Upper lobe of left lung (tissue), 6 donors: Measurements from ENCODE around the gene GFM2. TPM values are rescaled to one million over a fixed set of nuclear protein-coding genes. Genes with fewer than 3 reads are reported as not detected.

ENCODE experiments used
- ATAC-seq, 2 donors: fragments of 200-7000 bp; cut with Tn5 transposase; one replicate each; pipeline ENCODE4 v1.9.1; 2022; ENCODE audit warnings: mild to moderate bottlenecking in 2 of 2, moderate library complexity in 2 of 2; ENCODE audit not compliant: low FRiP score in 2 of 2
- DNase-seq, 2 donors: peaks; one replicate each; pipeline ENCODE4 v3.0.0-alpha.2; 2019 to 2020
- H3K27ac ChIP-seq, 4 donors: fragments of 200-600 bp; sonication (generic); one replicate each; pipeline ENCODE4 v1.5.1; 2016 to 2019
- H3K27me3 ChIP-seq, 4 donors: fragments of 200-600 bp; sonication (generic); one replicate each; pipeline ENCODE4 v1.5.1; 2017 to 2019
- H3K36me3 ChIP-seq, 4 donors: fragments of 200-600 bp; sonication (generic); one replicate each; pipeline ENCODE4 v1.5.1; 2016 to 2019
- H3K4me1 ChIP-seq, 4 donors: fragments of 200-600 bp; sonication (generic); one replicate each; pipeline ENCODE4 v1.5.1; 2018 to 2019
- H3K4me3 ChIP-seq, 4 donors: fragments of 200-600 bp; sonication (generic); one replicate each; pipeline ENCODE4 v1.5.1; 2017 to 2019; ENCODE audit warnings: mild to moderate bottlenecking in 2 of 4, moderate library complexity in 1 of 4
- H3K9me3 ChIP-seq, 4 donors: fragments of 200-600 bp; sonication (generic); one replicate each; pipeline ENCODE4 v1.5.1; 2018 to 2019
- EP300 ChIP-seq, 4 donors: sonication (generic); formaldehyde crosslinking; IDR thresholded peaks; one replicate each; pipeline ENCODE4 v1.5.1; 2017; ENCODE audit warnings: antibody characterized with exemption in 4 of 4, control low read depth in 2 of 4
- POLR2A ChIP-seq, 4 donors: fragments of 450-650 bp; IDR thresholded peaks; one replicate each; pipeline ENCODE4 v1.5.1; 2016 to 2017; ENCODE audit warnings: antibody characterized with exemption in 4 of 4, mild to moderate bottlenecking in 2 of 4
- POLR2AphosphoS5 ChIP-seq, 2 donors: sonication (generic); formaldehyde crosslinking; IDR thresholded peaks; one replicate each; pipeline ENCODE4 v1.5.1; 2017; ENCODE audit warnings: antibody characterized with exemption in 2 of 2
- WGBS, 2 donors: methylation state at CpG; one replicate each; pipeline ENCODE4 v1.1.5; 2017 to 2018; 5-methylcytosine and 5-hydroxymethylcytosine counted together
- total RNA-seq, 6 donors: library from RNA; depleted of rRNA in 4 of 6; stranded (reverse); fragments of >200 nt in 4 of 6; gene quantifications; one replicate each; pipeline versions ENCODE4 v1.1.0 to v1.2.1, GENCODE V29; 2016 to 2021
- TF ChIP-seq, protein P1 (sequence below), 6 experiments: fragments of 450-650 bp in 4 of 6; fragments of 200-600 bp in 2 of 6; sonication (generic) in 2 of 6; IDR thresholded peaks; one replicate each; pipeline ENCODE4 v1.5.1; 2016 to 2019; ENCODE audit warnings: antibody characterized with exemption in 6 of 6
- donor health status: DM: no; HTN: no; CAD: no; lungs with moderate emphysema.
- donor health status: DM: no; HTN: yes; CAD: no; lungs with severe emphysema.

GFM2 gene
- total RNA-seq, 6 donors from 2014 or later = 6.1 to 33.5 (median 16.0) TPM

DNA sequence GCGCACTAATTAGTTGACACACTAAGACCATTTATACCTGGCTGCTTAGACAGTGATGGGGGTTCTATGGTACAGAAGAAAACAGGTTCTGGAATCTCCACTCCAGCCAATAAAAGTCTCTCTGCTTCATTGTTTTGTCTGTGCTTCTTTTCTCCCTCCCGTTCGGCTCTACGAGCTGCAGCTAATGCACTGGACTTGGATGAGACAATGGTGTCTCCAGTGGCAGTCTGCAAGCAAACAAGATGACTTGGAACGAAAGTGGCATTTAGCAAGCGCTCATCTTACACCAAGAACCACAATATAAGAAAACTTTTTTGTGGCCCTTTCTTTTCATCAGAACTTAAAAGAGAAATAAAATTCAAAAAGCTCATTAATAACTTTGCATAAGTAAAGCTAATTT lies 30.2 kb downstream of the GFM2 start:
- no peaks in the 10 kb centered on the region for H3K9me3 ChIP-seq
- TF ChIP-seq, protein P1, sequence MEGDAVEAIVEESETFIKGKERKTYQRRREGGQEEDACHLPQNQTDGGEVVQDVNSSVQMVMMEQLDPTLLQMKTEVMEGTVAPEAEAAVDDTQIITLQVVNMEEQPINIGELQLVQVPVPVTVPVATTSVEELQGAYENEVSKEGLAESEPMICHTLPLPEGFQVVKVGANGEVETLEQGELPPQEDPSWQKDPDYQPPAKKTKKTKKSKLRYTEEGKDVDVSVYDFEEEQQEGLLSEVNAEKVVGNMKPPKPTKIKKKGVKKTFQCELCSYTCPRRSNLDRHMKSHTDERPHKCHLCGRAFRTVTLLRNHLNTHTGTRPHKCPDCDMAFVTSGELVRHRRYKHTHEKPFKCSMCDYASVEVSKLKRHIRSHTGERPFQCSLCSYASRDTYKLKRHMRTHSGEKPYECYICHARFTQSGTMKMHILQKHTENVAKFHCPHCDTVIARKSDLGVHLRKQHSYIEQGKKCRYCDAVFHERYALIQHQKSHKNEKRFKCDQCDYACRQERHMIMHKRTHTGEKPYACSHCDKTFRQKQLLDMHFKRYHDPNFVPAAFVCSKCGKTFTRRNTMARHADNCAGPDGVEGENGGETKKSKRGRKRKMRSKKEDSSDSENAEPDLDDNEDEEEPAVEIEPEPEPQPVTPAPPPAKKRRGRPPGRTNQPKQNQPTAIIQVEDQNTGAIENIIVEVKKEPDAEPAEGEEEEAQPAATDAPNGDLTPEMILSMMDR (IDR thresholded peaks at IDR 0.05) = no peak
- TF ChIP-seq POLR2AphosphoS5 (IDR thresholded peaks at IDR 0.05) (no peak), POLR2A (IDR thresholded peaks at IDR 0.05) (no peak), EP300 (IDR thresholded peaks at IDR 0.05) (no peak)
- no peak overlapping the region for H3K4me3 ChIP-seq
- no peak overlapping the region for H3K27ac ChIP-seq
- ATAC-seq = no peak
- no peaks in the 10 kb centered on the region for H3K4me1 ChIP-seq
- DNase-seq = no peak
- peaks cover 7 to 80% (median 30%) of the 10 kb centered on the region in 4 donors for H3K36me3 ChIP-seq
- no peaks in the 10 kb centered on the region for H3K27me3 ChIP-seq
- 87 to 93% methylated on average over 6 of the region's 6 CpGs for WGBS, 2 donors

DNA sequence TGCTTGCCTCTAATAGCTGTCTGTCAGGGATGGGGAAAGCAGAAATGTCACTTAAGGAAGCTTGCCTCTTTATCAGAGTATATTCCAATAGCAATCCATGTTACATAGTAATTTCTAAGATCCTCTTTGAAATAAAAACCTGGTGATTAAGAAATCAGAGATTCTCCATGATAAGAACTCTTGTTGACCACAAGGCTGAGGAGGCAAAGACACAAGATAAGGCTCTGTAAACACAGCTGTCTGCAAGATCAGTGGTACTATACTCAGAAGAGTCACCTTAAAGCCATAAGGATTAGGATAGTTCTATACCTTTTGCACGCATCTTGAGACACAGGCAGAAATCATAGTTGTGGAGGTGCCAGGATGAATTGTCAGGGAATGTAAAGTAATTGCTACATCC lies 41.6 kb downstream of the GFM2 start:
- Histone ChIP-seq H3K4me3 (no peak overlapping the region), H3K27ac (no peak overlapping the region), H3K4me1 (no peaks in the 10 kb centered on the region), H3K36me3 (peaks cover 31 to 96% (median 36%) of the 10 kb centered on the region in 4 donors), H3K27me3 (no peaks in the 10 kb centered on the region), H3K9me3 (no peaks in the 10 kb centered on the region)
- ATAC-seq (no peak), DNase-seq (no peak)
- WGBS, 2 donors = 96 to 100% methylated on average over 1 of the region's 1 CpG
- TF ChIP-seq POLR2AphosphoS5 (IDR thresholded peaks at IDR 0.05) (no peak), EP300 (IDR thresholded peaks at IDR 0.05) (no peak), POLR2A (IDR thresholded peaks at IDR 0.05) (no peak)
- TF ChIP-seq, protein P1 (IDR thresholded peaks at IDR 0.05) = no peak

DNA sequence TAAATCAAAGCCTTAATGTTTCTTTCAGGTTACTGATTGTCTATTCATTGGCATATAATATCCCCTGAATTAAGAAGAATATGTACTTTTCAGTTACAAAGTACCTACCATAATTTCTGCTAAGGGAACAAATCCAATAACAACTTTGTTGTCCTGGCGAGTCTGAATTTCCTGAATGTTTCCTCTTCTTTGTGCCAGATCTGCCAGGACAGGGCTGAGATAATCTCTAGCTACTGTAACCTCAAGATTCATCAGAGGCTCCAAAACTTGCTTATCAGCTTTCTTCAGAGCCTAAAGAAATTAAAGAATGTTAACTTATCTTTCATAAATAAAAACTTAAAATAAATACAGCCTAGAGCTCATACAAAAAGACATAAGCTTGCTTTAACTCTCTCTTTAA lies 44.6 kb downstream of the GFM2 start:
- Histone ChIP-seq H3K4me3 (no peak overlapping the region), H3K36me3 (peaks cover 32 to 97% (median 49%) of the 10 kb centered on the region in 4 donors), H3K27me3 (no peaks in the 10 kb centered on the region), H3K9me3 (no peaks in the 10 kb centered on the region), H3K27ac (peak overlapping the region in 1 of 4 donors; percentile 13), H3K4me1 (no peaks in the 10 kb centered on the region)
- TF ChIP-seq, protein P1 (IDR thresholded peaks at IDR 0.05) = no peak
- TF ChIP-seq POLR2AphosphoS5 (IDR thresholded peaks at IDR 0.05) (no peak), EP300 (IDR thresholded peaks at IDR 0.05) (no peak), POLR2A (IDR thresholded peaks at IDR 0.05) (no peak)
- 60 to 66% methylated on average over 1 of the region's 1 CpG for WGBS, 2 donors
- ATAC-seq = no peak
- no peak for DNase-seq

DNA sequence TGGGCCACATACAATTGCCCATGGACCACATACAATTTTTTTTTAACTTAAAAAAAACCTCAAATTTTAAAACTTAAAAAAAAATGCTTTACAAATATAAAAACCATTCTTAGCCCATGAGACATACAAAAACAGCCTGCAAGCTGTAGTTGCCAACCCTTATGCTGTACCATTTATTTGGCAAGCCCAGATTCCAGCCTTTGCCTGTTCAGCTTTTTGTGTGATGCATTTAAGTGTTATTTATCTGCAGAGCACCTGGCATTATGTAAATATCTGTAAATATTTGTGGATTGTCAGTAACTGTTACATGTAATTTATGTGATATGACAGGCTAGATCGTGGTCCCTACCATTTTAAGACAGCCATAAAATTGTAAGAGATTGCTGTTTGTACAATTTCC lies 49.3 kb downstream of the GFM2 start:
- no peaks in the 10 kb centered on the region for H3K27me3 ChIP-seq
- 55 to 60% methylated on average over 1 of the region's 1 CpG for WGBS, 2 donors
- TF ChIP-seq POLR2A (IDR thresholded peaks at IDR 0.05) (no peak), EP300 (IDR thresholded peaks at IDR 0.05) (no peak), POLR2AphosphoS5 (IDR thresholded peaks at IDR 0.05) (no peak)
- TF ChIP-seq, protein P1 (IDR thresholded peaks at IDR 0.05) = no peak
- H3K4me1 ChIP-seq = no peaks in the 10 kb centered on the region
- H3K9me3 ChIP-seq = no peaks in the 10 kb centered on the region
- H3K27ac ChIP-seq = no peak overlapping the region
- DNase-seq (no peak), ATAC-seq (no peak)
- peaks cover 8 to 88% (median 45%) of the 10 kb centered on the region in 4 donors for H3K36me3 ChIP-seq
- H3K4me3 ChIP-seq = no peak overlapping the region

DNA sequence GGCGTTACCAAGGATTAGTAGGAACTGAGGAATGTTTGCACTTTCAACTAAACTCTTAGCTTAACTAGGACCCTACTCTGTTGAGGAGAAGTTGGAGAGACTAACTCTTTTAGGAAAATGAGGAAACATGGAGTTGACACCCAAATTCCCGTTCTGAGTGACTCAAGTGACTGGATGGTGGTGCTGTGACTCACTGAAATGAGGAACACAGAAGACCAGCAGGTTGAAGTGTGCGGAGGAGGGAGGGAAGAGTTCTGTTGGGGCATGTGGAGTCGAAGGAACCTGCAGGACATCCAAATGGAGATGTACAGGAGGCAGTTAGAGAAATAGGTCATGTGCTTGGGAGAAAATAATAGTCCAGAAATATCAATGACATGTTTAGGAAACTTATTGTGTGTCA lies 73.7 kb downstream of the GFM2 start:
- no peaks in the 10 kb centered on the region for H3K27me3 ChIP-seq
- peaks cover 10 to 78% (median 36%) of the 10 kb centered on the region in 4 donors for H3K36me3 ChIP-seq
- DNase-seq (peak in 1 of 2 donors; percentile 24), ATAC-seq (no peak)
- no peaks in the 10 kb centered on the region for H3K9me3 ChIP-seq
- no peak overlapping the region for H3K4me3 ChIP-seq
- 94% methylated on average over 4 of the region's 4 CpGs for WGBS, 2 donors
- no peaks in the 10 kb centered on the region for H3K4me1 ChIP-seq
- TF ChIP-seq POLR2AphosphoS5 (IDR thresholded peaks at IDR 0.05) = no peak
- TF ChIP-seq POLR2A (IDR thresholded peaks at IDR 0.05) = no peak
- TF ChIP-seq, protein P1 (IDR thresholded peaks at IDR 0.05) = no peak
- TF ChIP-seq EP300 (IDR thresholded peaks at IDR 0.05) = no peak
- H3K27ac ChIP-seq = no peak overlapping the region
